HepG2 (cell line): ENCODE data around the gene OR6S1. TPM values are rescaled to one million over a fixed set of nuclear protein-coding genes. Genes with fewer than 3 reads are reported as not detected.

Source experiments
- ATF7-NPFF ChIP-seq: sonication (generic); formaldehyde crosslinking; IDR thresholded peaks from 2 replicates; pipeline ENCODE4 v1.8.1; 2023; ENCODE audit warnings: mild to moderate bottlenecking, low read depth, missing genetic modification reagents, moderate library complexity
- CC2D1A ChIP-seq: sonication (generic); formaldehyde crosslinking; IDR thresholded peaks from 2 replicates; pipeline ENCODE4 v1.8.1; 2023; ENCODE audit warnings: mild to moderate bottlenecking, missing genetic modification reagents
- CREBL2 ChIP-seq: sonication (generic); formaldehyde crosslinking; IDR thresholded peaks from 2 replicates; pipeline ENCODE4 v1.8.1; 2023; ENCODE audit warnings: missing genetic modification reagents, mild to moderate bottlenecking, borderline replicate concordance
- IRF2 ChIP-seq: IDR thresholded peaks from 2 replicates; pipeline ENCODE4 v1.6.1; 2018; ENCODE audit warnings: missing genetic modification reagents, missing compliant biosample characterization
- MED13 ChIP-seq: sonication (generic); formaldehyde crosslinking; IDR thresholded peaks from 2 replicates; pipeline ENCODE4 v1.5.0; 2020; ENCODE audit warnings: missing genetic modification reagents
- NFIB ChIP-seq: sonication (generic); formaldehyde crosslinking; IDR thresholded peaks from 2 replicates; pipeline ENCODE4 v1.9.0; 2021; ENCODE audit warnings: missing genetic modification reagents, mild to moderate bottlenecking, borderline replicate concordance
- NR3C1 ChIP-seq: sonication (generic); formaldehyde crosslinking; IDR thresholded peaks from 2 replicates; pipeline ENCODE4 v1.4.0; 2020; ENCODE audit warnings: missing genetic modification reagents
- RARA ChIP-seq: IDR thresholded peaks from 2 replicates; pipeline ENCODE4 v1.6.1; 2016; ENCODE audit warnings: missing genetic modification reagents, missing compliant biosample characterization
- RFX5 ChIP-seq: IDR thresholded peaks from 2 replicates; pipeline ENCODE4 v1.6.1; 2011; ENCODE audit warnings: low read depth, low read length, improper control_type of control experiment
- SOX13 ChIP-seq, 3 experiments: fragments of 450-650 bp in 1 of 3; sonication (generic) in 1 of 3; formaldehyde crosslinking in 1 of 3; IDR thresholded peaks in 2 of 3; conservative IDR thresholded peaks in 1 of 3; 2 replicates each; pipeline versions ENCODE4 v1.5.0 to v1.6.1; 2016 to 2020; ENCODE audit warnings: antibody characterized with exemption in 1 of 3, mild to moderate bottlenecking in 1 of 3, missing compliant biosample characterization in 1 of 3, missing genetic modification reagents in 1 of 3, moderate library complexity in 1 of 3
- SOX5 ChIP-seq: IDR thresholded peaks from 2 replicates; pipeline ENCODE4 v1.6.1; 2016; ENCODE audit warnings: borderline replicate concordance
- TP53 ChIP-seq: sonication (generic); formaldehyde crosslinking; conservative IDR thresholded peaks from 2 replicates; pipeline ENCODE4 v1.4.0; 2020; ENCODE audit warnings: missing genetic modification reagents
- YEATS4 ChIP-seq: sonication (generic); formaldehyde crosslinking; IDR thresholded peaks from 2 replicates; pipeline ENCODE4 v1.4.0; 2020; ENCODE audit warnings: missing genetic modification reagents, borderline replicate concordance
- ZBTB7A ChIP-seq: sonication (generic); formaldehyde crosslinking; IDR thresholded peaks from 2 replicates; pipeline ENCODE4 v1.8.0; 2022; ENCODE audit warnings: mild to moderate bottlenecking, missing genetic modification reagents
- ZHX2 ChIP-seq, 2 experiments: sonication (generic) in 1 of 2; formaldehyde crosslinking in 1 of 2; IDR thresholded peaks; 2 replicates each; pipeline versions ENCODE4 v1.6.1 to v1.9.0; 2014 to 2022; ENCODE audit warnings: antibody characterized with exemption in 1 of 2, borderline replicate concordance in 1 of 2, inconsistent platforms in 1 of 2, low read depth in 1 of 2, missing genetic modification reagents in 1 of 2
- ZNF234 ChIP-seq: sonication (generic); formaldehyde crosslinking; conservative IDR thresholded peaks from 2 replicates; pipeline ENCODE4 v1.5.1; 2020; ENCODE audit warnings: mild to moderate bottlenecking, missing genetic modification reagents
- ZNF274 ChIP-seq: sonication (generic); formaldehyde crosslinking; IDR thresholded peaks from 2 replicates; pipeline ENCODE4 v1.5.1; 2020; ENCODE audit warnings: mild to moderate bottlenecking, missing genetic modification reagents
- ZNF782 ChIP-seq: sonication (generic); formaldehyde crosslinking; IDR thresholded peaks from 2 replicates; pipeline ENCODE4 v1.4.0; 2020; ENCODE audit warnings: missing genetic modification reagents, mild to moderate bottlenecking, borderline replicate concordance
- ZNF790 ChIP-seq: sonication (generic); formaldehyde crosslinking; IDR thresholded peaks from 2 replicates; pipeline ENCODE4 v1.8.0; 2022; ENCODE audit warnings: missing genetic modification reagents, mild to moderate bottlenecking, borderline replicate concordance
- ZNF800 ChIP-seq: sonication (generic); formaldehyde crosslinking; IDR thresholded peaks from 2 replicates; pipeline ENCODE4 v1.4.0; 2020; ENCODE audit warnings: missing genetic modification reagents
- polyA plus RNA-seq, 8 experiments: library from polyadenylated mRNA; depleted of rRNA in 3 of 8; stranded (reverse) in 7 of 8; unstranded in 1 of 8; fragments of >200 nt; fragmentation: Illumina TruSeq in 4 of 8; extraction: Trizol in 4 of 8; gene quantifications; 2 replicates each; pipeline versions ENCODE4 v1.2.1 to v1.2.3, GENCODE V29; 2011 to 2016; ENCODE audit warnings: low read depth in 4 of 8, missing spikeins in 1 of 8, mixed read lengths in 1 of 8; ENCODE audit not compliant: insufficient read depth in 1 of 8
- total RNA-seq, 5 experiments: library from RNA; depleted of rRNA; stranded (reverse); fragments of >200 nt; fragmentation: Illumina TruSeq; extraction: Trizol; gene quantifications; 2 replicates each; pipeline ENCODE4 v1.2.3, GENCODE V29; 2016; ENCODE audit warnings: low read depth in 1 of 5

The OR6S1 gene
- total and polyA plus RNA-seq, 2 of the 13 experiments (the other 11 are each of a cell fraction or from before 2014, with no cell fraction given) = 0.09 TPM; not detected in 1

- TF ChIP-seq ZNF800 (no peak; the same call in none of the 2 replicates), SOX5 (CRISPR knock-in tag) (peak; percentile 53), MED13 (CRISPR knock-in tag) (peak; percentile 75; the same call in 1 of the 2 replicates), SOX13 (IDR thresholded peaks at IDR 0.05) (peak; percentile 38; the same call in 1 of the 2 replicates), SOX13 (CRISPR knock-in tag; conservative IDR thresholded peaks at IDR 0.05 in 1 of 2, IDR thresholded peaks at IDR 0.05 in 1 of 2) (no peak; a peak in 2 of 4 replicates), NFIB (CRISPR knock-in tag) (no peak), ZBTB7A (CRISPR knock-in tag) (peak; percentile 72; the same call in 1 of the 2 replicates), TP53 (CRISPR knock-in tag) (peak; percentile 75; the same call in 1 of the 2 replicates), RARA (CRISPR knock-in tag) (peak; percentile 56), ZNF234 (CRISPR knock-in tag) (0 out of 2 replicates have a peak, but pooled peaks have one; percentile 26), ATF7-NPFF (CRISPR knock-in tag) (no peak), ZHX2 (IDR thresholded peaks at IDR 0.05; ENCODE audit: low read depth) (0 out of 2 replicates have a peak, but pooled peaks have one; percentile 30), ZHX2 (CRISPR knock-in tag; IDR thresholded peaks at IDR 0.05; ENCODE audit: borderline replicate concordance) (peak; percentile 97; the same call in 1 of the 2 replicates), NR3C1 (CRISPR knock-in tag) (no peak), ZNF274 (no peak), RFX5 (peak; percentile 72; the same call in 1 of the 2 replicates), CREBL2 (CRISPR knock-in tag) (no peak), CC2D1A (no peak), ZNF790 (CRISPR knock-in tag) (no peak), ZNF782 (peak; percentile 61; the same call in 1 of the 2 replicates), YEATS4 (CRISPR knock-in tag) (peak; percentile 30; the same call in 1 of the 2 replicates), IRF2 (peak; percentile 59)
Measured at GRCh38 chr14:20681348-20682126, 40.0 kb upstream of the OR6S1 start (continued).
